Measurements from ENCODE around the gene COL18A1.

The COL18A1 gene

DNA sequence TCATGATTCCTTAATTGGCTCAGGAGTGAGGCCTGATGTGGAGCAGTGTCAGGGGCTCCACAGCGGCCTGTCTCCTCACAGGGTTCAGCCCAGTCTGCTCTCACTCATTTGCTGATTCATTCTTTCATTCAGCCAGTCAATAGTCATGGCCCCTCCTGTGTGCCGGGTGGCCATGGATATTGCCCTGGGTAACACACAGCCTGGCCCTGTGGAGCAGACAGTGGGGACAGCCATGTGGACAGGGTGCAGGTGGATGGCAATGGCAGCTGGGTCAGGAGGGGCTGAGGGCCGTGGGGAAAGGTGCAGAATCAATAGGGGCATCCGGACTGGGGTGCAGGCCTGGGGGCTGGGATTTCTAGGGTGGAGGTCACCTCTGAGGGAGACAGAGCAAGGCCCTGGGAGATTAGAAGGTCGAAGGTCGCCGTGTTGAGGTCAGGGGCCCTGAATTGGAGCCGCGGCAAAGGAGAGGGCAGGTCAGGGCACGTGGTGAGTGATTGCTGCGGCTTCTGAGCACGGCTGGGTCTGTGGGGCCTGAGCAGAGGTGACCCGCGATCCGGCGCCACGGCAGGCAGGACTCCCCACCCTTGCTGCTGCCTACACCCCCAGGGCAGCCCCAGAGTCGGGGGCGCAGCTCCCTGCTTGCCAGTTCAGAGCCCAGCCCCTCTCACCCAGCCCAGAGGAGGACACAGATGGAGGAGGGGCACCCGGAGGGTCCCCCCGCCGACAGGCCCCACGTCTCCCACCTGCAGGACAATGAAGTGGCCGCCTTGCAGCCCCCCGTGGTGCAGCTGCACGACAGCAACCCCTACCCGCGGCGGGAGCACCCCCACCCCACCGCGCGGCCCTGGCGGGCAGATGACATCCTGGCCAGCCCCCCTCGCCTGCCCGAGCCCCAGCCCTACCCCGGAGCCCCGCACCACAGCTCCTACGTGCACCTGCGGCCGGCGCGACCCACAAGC is 103.9 kb downstream of the COL18A1 start:
- no peaks in the 10 kb centered on the region for H3K27me3 ChIP-seq (ENCODE audit: insufficient read depth, low read length, poor library complexity)
- H3K4me3 ChIP-seq (ENCODE audit: low read depth in 1 of 2, low read length in 2 of 2), result no peak overlapping the region
- no peaks in the 10 kb centered on the region for H3K79me2 ChIP-seq (ENCODE audit: insufficient read depth, low read length)
- no peaks in the 10 kb centered on the region for H3K4me1 ChIP-seq (ENCODE audit: insufficient read depth, low read length)
- no peak overlapping the region for H3K4me2 ChIP-seq (ENCODE audit: insufficient read depth, low read length)
- no peak overlapping the region for H3K9ac ChIP-seq (ENCODE audit: low read depth, low read length)
- peaks cover 23% of the 10 kb centered on the region for H4K20me1 ChIP-seq (ENCODE audit: insufficient read depth, low read length)
- TF ChIP-seq EZH2 (IDR thresholded peaks at IDR 0.05; ENCODE audit: borderline replicate concordance, low read depth, low read length, severe bottlenecking), result no peak
- TF ChIP-seq, protein P1, sequence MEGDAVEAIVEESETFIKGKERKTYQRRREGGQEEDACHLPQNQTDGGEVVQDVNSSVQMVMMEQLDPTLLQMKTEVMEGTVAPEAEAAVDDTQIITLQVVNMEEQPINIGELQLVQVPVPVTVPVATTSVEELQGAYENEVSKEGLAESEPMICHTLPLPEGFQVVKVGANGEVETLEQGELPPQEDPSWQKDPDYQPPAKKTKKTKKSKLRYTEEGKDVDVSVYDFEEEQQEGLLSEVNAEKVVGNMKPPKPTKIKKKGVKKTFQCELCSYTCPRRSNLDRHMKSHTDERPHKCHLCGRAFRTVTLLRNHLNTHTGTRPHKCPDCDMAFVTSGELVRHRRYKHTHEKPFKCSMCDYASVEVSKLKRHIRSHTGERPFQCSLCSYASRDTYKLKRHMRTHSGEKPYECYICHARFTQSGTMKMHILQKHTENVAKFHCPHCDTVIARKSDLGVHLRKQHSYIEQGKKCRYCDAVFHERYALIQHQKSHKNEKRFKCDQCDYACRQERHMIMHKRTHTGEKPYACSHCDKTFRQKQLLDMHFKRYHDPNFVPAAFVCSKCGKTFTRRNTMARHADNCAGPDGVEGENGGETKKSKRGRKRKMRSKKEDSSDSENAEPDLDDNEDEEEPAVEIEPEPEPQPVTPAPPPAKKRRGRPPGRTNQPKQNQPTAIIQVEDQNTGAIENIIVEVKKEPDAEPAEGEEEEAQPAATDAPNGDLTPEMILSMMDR (IDR thresholded peaks at IDR 0.05; ENCODE audit: borderline replicate concordance, extremely low read depth, low read length, poor library complexity, severe bottlenecking), result no peak
- no peak overlapping the region for H3K27ac ChIP-seq (ENCODE audit: low read length)
- ATAC-seq (ENCODE audit: insufficient read depth, low read depth), result peak; percentile 8; the same call in 1 of the 3 replicates
- no peak for DNase-seq
- H3K36me3 ChIP-seq (ENCODE audit: insufficient read depth, low read length), result peaks cover 16% of the 10 kb centered on the region
- no peak overlapping the region for H2AFZ ChIP-seq (ENCODE audit: low read depth, low read length)
- H3K9me3 ChIP-seq (ENCODE audit: insufficient read depth, low read length, severe bottlenecking), result no peaks in the 10 kb centered on the region

DNA sequence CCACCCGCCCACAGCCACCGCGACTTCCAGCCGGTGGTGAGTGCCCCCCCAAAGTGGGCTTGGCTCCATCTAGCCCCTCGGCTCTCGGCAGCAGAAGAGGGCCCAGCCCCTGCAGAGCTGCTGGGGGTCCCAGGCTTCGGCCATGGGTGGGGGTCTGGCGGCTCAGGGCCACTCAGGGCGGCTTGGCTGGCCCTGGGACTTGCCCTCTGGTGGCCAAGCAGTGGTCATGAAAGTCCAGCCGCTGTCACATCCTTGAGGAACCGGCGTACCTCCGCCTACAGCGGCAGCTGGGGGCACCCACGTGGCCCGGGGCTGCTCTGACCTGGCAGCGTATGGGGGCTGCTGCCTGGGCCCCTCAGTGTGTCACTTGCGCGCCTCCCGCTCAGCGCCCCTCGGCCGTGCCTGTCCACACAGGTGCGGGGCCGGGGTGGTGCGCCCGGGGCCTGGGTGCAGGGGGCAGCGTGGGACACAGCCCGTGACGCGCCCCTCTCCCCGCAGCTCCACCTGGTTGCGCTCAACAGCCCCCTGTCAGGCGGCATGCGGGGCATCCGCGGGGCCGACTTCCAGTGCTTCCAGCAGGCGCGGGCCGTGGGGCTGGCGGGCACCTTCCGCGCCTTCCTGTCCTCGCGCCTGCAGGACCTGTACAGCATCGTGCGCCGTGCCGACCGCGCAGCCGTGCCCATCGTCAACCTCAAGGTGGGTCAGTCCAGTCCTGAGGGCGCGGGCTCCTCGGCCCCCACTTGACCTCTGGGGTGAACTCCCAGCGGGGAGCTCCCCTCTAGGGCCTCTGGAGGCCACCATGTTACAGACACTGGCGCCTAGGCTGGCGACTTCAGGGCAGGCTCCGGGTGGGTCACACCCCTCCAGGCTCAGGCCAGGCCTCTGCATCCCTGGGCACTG is 104.9 kb downstream of the COL18A1 start:
- Histone ChIP-seq H3K4me3 (ENCODE audit: low read depth in 1 of 2, low read length in 2 of 2) (no peak overlapping the region), H3K4me2 (ENCODE audit: insufficient read depth, low read length) (no peak overlapping the region), H3K9me3 (ENCODE audit: insufficient read depth, low read length, severe bottlenecking) (no peaks in the 10 kb centered on the region), H3K36me3 (ENCODE audit: insufficient read depth, low read length) (peaks cover 25% of the 10 kb centered on the region), H3K4me1 (ENCODE audit: insufficient read depth, low read length) (no peaks in the 10 kb centered on the region), H3K79me2 (ENCODE audit: insufficient read depth, low read length) (no peaks in the 10 kb centered on the region), H3K27ac (ENCODE audit: low read length) (no peak overlapping the region), H3K9ac (ENCODE audit: low read depth, low read length) (no peak overlapping the region), H3K27me3 (ENCODE audit: insufficient read depth, low read length, poor library complexity) (no peaks in the 10 kb centered on the region), H2AFZ (ENCODE audit: low read depth, low read length) (no peak overlapping the region), H4K20me1 (ENCODE audit: insufficient read depth, low read length) (peaks cover 31% of the 10 kb centered on the region)
- DNase-seq (no peak), ATAC-seq (ENCODE audit: insufficient read depth, low read depth) (peak; percentile 17)
- TF ChIP-seq, protein P1 (IDR thresholded peaks at IDR 0.05; ENCODE audit: borderline replicate concordance, extremely low read depth, low read length, poor library complexity, severe bottlenecking), result no peak
- TF ChIP-seq EZH2 (IDR thresholded peaks at IDR 0.05; ENCODE audit: borderline replicate concordance, low read depth, low read length, severe bottlenecking), result no peak

DNA sequence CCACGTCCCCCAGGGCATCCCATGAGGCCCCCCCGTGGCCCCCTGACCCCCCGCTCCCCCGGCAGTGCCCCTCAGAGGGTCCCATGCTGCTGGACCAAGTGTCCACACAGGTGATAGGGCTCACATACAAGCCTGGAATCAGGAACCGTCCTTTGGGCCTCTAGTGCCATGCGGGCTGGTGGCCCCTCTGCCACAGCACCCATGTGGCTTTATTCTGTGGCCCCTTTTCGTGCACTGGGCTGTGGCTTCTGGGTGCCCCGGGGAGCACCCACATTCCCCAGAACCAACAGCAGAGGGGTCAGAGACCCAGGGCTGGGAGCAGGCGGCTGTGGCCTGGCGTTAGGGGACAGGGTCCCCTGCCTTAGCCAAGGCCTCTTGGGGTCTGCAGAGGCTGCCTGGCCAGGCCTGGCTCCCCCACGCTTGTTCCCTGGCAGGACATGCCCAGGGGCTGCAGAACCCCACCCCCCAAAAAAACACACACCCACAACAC is 105.5 kb downstream of the COL18A1 start:
- no peaks in the 10 kb centered on the region for H3K27me3 ChIP-seq (ENCODE audit: insufficient read depth, low read length, poor library complexity)

More for the DNA sequence above, 105.5 kb downstream of the COL18A1 start:
- no peaks in the 10 kb centered on the region for H3K4me1 ChIP-seq (ENCODE audit: insufficient read depth, low read length)
- H2AFZ ChIP-seq (ENCODE audit: low read depth, low read length), result no peak overlapping the region
- no peak overlapping the region for H3K9ac ChIP-seq (ENCODE audit: low read depth, low read length)
- no peak overlapping the region for H3K4me2 ChIP-seq (ENCODE audit: insufficient read depth, low read length)
- DNase-seq, result no peak
- H3K79me2 ChIP-seq (ENCODE audit: insufficient read depth, low read length), result no peaks in the 10 kb centered on the region
- H3K9me3 ChIP-seq (ENCODE audit: insufficient read depth, low read length, severe bottlenecking), result no peaks in the 10 kb centered on the region
- H4K20me1 ChIP-seq (ENCODE audit: insufficient read depth, low read length), result peaks cover 32% of the 10 kb centered on the region
- ATAC-seq (ENCODE audit: insufficient read depth, low read depth), result no peak
- no peak overlapping the region for H3K4me3 ChIP-seq (ENCODE audit: low read depth in 1 of 2, low read length in 2 of 2)
- no peak overlapping the region for H3K27ac ChIP-seq (ENCODE audit: low read length)
- H3K36me3 ChIP-seq (ENCODE audit: insufficient read depth, low read length), result peaks cover 32% of the 10 kb centered on the region
- TF ChIP-seq, protein P1 (IDR thresholded peaks at IDR 0.05; ENCODE audit: borderline replicate concordance, extremely low read depth, low read length, poor library complexity, severe bottlenecking), result no peak
- TF ChIP-seq EZH2 (IDR thresholded peaks at IDR 0.05; ENCODE audit: borderline replicate concordance, low read depth, low read length, severe bottlenecking), result no peak
